Measurements from ENCODE around the gene RGPD6.
"Not testable (repeated sequence)": the region's sequence is repeated elsewhere in the genome, so short reads cannot be mapped to it uniquely, and the experiment has no call there.

RGPD6 gene

GRCh38 chr2:110480084-110480483 is 96.9 kb downstream of the RGPD6 start:
- DNase-seq: not testable (repeated sequence)

- not testable (repeated sequence) for DNase-seq
Measured at GRCh38 chr2:110477370-110477769, 99.7 kb downstream of the RGPD6 start.

DNA sequence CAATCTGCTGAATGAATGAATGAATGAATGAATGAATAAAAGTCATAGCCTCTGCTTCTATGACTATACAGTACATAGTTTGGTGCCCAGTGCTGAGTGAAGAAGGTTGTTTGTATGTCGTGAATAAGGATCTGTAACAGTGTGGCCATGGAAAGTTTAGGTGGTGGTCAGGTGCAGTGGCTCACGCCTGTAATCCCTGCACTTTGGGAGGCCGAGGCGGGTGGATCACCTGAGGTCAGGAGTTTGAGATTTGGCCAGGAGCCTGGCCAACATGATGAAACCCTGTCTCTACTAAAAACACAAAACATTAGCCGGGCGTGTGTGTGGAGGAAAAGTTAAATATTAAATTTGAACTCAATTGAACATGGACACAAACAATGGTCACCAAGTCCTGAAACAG is 100.1 kb downstream of the RGPD6 start:
- not testable (repeated sequence) for DNase-seq

DNA sequence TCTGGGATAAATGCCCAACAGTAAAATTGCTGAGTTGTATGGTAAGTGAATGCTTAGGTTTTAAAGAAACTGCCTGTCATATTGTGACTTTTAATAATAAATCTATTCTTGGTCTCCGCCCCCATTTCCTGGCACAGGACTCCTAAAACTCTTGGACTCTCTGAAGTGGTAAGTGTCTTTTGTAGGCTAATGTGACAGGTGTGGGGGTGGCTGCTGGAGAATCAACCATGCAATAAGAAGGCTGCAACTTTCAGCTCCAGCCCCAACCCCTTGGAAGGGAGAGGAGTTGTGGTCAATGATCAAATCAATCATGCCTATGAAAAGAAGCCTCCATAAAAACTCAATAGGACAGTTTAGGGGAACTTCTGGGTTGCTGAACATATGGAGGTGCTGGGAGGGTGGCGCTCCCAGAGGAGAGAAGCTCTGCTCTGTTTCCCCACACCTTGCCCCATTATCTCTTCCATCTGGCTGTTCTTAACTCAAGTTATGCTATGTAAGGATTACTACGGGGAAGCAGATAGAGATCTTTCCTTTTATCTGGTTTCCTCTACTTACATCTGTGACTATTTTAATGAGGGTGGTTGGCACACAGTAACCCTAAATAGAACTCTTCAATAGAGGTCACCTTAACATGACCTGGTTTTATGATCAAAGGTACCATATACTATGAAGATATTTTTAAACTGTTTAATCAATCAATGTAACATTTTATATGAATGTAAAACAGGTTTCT is 101.2 kb downstream of the RGPD6 start:
- not testable (repeated sequence) for DNase-seq

DNA sequence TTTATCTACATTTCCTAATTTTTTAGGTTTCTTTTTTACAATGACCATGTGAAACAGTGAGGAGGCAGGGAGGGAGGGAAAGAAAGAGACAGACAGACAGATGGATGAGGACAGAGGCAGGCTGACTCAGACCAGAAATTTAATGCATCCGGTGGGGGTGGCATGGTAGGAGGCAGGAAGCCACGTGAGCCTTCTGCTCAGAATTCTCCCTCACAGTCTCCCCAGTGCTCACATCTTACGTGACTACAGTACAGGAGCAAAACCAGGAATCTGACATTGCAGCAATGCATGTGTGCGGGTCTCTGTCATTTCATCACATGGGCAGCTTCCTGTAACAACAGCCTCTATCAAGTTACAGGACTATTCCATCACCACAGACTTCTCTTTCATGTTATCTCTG is 102.1 kb downstream of the RGPD6 start:
- not testable (repeated sequence) for DNase-seq

DNA sequence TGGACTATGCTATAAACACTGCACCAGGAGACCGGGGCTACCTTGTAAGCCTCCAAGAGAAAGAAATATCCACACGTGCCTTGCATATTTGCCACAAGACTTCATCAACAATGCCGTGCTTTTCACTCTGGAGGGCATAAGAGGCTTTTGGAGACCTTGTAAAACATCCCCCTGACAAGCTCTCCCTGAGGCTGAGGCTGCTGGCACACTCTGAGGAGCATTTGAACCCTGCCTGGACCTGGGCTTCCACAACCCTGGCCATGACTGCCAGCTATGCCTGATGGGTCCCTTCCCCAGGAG is 104.0 kb downstream of the RGPD6 start:
- DNase-seq: not testable (repeated sequence)

- DNase-seq: not testable (repeated sequence)
Measured at GRCh38 chr2:110472171-110473058, 104.6 kb downstream of the RGPD6 start, which contains the start of gene LIMS4. TSS of gene LIMS4 (minus strand) at chr2:110472816. CDS start at chr2:110472778, 38 bp downstream.

GRCh38 chr2:110468921-110469320 is 108.1 kb downstream of the RGPD6 start:
- DNase-seq: not testable (repeated sequence)

- not testable (repeated sequence) for DNase-seq
Measured at GRCh38 chr2:110465312-110465711, 111.7 kb downstream of the RGPD6 start.
